SK-N-SH treated with all-trans-retinoic acid at 6 μM for 48 hours (cell line): Measurements from ENCODE around the gene MYO16.

Source experiments
- ESRRG ChIP-seq: fragments of 250-450 bp; sonication (Bioruptor Pico); IDR thresholded peaks from 2 replicates; pipeline ENCODE4 v1.6.1; 2021; ENCODE audit warnings: mild to moderate bottlenecking
- SNAI2 ChIP-seq: fragments of 250-450 bp; sonication (Bioruptor Pico); IDR thresholded peaks from 2 replicates; pipeline ENCODE4 v1.5.0; 2020; ENCODE audit warnings: mild to moderate bottlenecking, moderate library complexity
- TCF4 ChIP-seq: fragments of 250-450 bp; sonication (Bioruptor Pico); IDR thresholded peaks from 2 replicates; pipeline ENCODE4 v1.8.0; 2021; ENCODE audit warnings: mild to moderate bottlenecking, moderate library complexity, borderline replicate concordance
- TOX ChIP-seq: fragments of 250-450 bp; sonication (Bioruptor Pico); IDR thresholded peaks from 2 replicates; pipeline ENCODE4 v1.8.0; 2021; ENCODE audit warnings: mild to moderate bottlenecking, moderate library complexity, borderline replicate concordance
- ZFP30 ChIP-seq: fragments of 450-650 bp; formaldehyde crosslinking; IDR thresholded peaks from 2 replicates; pipeline ENCODE4 v1.5.0; 2022; ENCODE audit warnings: mild to moderate bottlenecking, moderate library complexity
- TF ChIP-seq, protein P1 (sequence below): fragments of 250-450 bp; sonication (Bioruptor Pico); IDR thresholded peaks from 2 replicates; pipeline ENCODE4 v1.8.0; 2020; ENCODE audit warnings: mild to moderate bottlenecking, moderate library complexity, borderline replicate concordance
- TF ChIP-seq, protein P2 (sequence below): fragments of 250-450 bp; sonication (Bioruptor Pico); IDR thresholded peaks from 2 replicates; pipeline ENCODE4 v1.8.0; 2021; ENCODE audit warnings: low read depth, mild to moderate bottlenecking, moderate library complexity, borderline replicate concordance

DNA sequence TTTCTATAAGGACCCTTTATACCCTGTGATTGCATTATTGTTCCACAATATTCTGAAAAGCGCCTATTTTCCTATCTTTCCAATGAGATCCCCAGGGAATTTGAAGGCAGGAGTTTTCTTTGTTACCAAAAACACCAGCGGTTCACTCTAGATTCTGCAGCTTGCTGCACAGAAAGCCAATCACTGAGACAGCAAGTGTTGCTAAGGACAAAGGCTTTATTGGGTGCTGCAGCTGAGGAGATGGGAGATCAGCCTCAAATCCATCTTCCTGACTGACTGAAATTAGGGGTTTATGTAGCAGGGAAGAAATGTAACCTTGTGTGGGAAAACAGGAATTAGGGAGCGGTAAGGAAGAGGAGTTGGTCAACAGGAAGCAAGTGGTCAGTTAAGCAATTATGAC is 42.6 kb upstream of the MYO16 start:
- TF ChIP-seq TOX (CRISPR knock-in tag), result no peak
- no peak for TF ChIP-seq ESRRG (CRISPR knock-in tag)
- TF ChIP-seq ZFP30 (CRISPR knock-in tag), result no peak
- TF ChIP-seq, protein P1, sequence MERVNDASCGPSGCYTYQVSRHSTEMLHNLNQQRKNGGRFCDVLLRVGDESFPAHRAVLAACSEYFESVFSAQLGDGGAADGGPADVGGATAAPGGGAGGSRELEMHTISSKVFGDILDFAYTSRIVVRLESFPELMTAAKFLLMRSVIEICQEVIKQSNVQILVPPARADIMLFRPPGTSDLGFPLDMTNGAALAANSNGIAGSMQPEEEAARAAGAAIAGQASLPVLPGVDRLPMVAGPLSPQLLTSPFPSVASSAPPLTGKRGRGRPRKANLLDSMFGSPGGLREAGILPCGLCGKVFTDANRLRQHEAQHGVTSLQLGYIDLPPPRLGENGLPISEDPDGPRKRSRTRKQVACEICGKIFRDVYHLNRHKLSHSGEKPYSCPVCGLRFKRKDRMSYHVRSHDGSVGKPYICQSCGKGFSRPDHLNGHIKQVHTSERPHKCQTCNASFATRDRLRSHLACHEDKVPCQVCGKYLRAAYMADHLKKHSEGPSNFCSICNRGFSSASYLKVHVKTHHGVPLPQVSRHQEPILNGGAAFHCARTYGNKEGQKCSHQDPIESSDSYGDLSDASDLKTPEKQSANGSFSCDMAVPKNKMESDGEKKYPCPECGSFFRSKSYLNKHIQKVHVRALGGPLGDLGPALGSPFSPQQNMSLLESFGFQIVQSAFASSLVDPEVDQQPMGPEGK, result no peak
- TF ChIP-seq, protein P2, sequence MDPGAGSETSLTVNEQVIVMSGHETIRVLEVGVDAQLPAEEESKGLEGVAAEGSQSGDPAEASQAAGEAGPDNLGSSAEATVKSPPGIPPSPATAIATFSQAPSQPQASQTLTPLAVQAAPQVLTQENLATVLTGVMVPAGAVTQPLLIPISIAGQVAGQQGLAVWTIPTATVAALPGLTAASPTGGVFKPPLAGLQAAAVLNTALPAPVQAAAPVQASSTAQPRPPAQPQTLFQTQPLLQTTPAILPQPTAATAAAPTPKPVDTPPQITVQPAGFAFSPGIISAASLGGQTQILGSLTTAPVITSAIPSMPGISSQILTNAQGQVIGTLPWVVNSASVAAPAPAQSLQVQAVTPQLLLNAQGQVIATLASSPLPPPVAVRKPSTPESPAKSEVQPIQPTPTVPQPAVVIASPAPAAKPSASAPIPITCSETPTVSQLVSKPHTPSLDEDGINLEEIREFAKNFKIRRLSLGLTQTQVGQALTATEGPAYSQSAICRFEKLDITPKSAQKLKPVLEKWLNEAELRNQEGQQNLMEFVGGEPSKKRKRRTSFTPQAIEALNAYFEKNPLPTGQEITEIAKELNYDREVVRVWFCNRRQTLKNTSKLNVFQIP (CRISPR knock-in tag), result no peak
- no peak for TF ChIP-seq SNAI2
- no peak for TF ChIP-seq TCF4 (CRISPR knock-in tag)
